Natural killer cell (primary cell): ENCODE results near the gene DOCK2. TPM values are rescaled to one million over a fixed set of nuclear protein-coding genes. Genes with fewer than 3 reads are reported as not detected.

Experiments used
- ATAC-seq, 3 donors: fragments of 150-1000 bp in 2 of 3; fragments of 200-7000 bp in 1 of 3; cut with Tn5 transposase; 1 replicate in 1 of 3; 2 replicates in 2 of 3; pipeline ENCODE4 v1.10.0; 2021; ENCODE audit warnings: mild to moderate bottlenecking in 2 of 3, moderate library complexity in 2 of 3
- DNase-seq, 2 donors: peaks; one replicate each; pipeline versions ENCODE4 v3.0.0 to v3.0.0-alpha.2; 2013 to 2021; ENCODE audit warnings: mixed read lengths in 1 of 2
- H3K27ac ChIP-seq: one replicate; pipeline ENCODE4 v1.5.1; 2013; ENCODE audit warnings: mild to moderate bottlenecking, low read length
- H3K27me3 ChIP-seq: one replicate; pipeline ENCODE4 v1.6.1; 2013; ENCODE audit warnings: low read length; ENCODE audit not compliant: control insufficient read depth, insufficient read depth
- H3K36me3 ChIP-seq: one replicate; pipeline ENCODE4 v1.6.1; 2013; ENCODE audit warnings: low read length; ENCODE audit not compliant: control insufficient read depth, insufficient read depth
- H3K4me1 ChIP-seq: one replicate; pipeline ENCODE4 v1.6.1; 2013; ENCODE audit warnings: low read length; ENCODE audit not compliant: control insufficient read depth, insufficient read depth
- H3K4me3 ChIP-seq: one replicate; pipeline ENCODE4 v1.5.1; 2013; ENCODE audit warnings: low read length
- H3K9me3 ChIP-seq: one replicate; pipeline ENCODE4 v1.6.1; 2013; ENCODE audit warnings: low read length; ENCODE audit not compliant: control insufficient read depth, insufficient read depth
- H3K27ac Mint-ChIP-seq, 2 donors: one replicate each; pipeline ENCODE4 v1.8.0; 2022; ENCODE audit warnings: mild to moderate bottlenecking in 2 of 2, mixed read lengths in 2 of 2, moderate library complexity in 1 of 2
- H3K27me3 Mint-ChIP-seq, 2 donors: one replicate each; pipeline ENCODE4 v1.8.0; 2022; ENCODE audit warnings: low read depth in 2 of 2, mixed read lengths in 2 of 2
- H3K36me3 Mint-ChIP-seq: one replicate; pipeline ENCODE4 v1.8.0; 2022; ENCODE audit warnings: mixed read lengths
- H3K4me1 Mint-ChIP-seq, 2 donors: one replicate each; pipeline ENCODE4 v1.8.0; 2022; ENCODE audit warnings: mixed read lengths in 2 of 2
- H3K4me3 Mint-ChIP-seq: one replicate; pipeline ENCODE4 v1.8.0; 2022; ENCODE audit warnings: mild to moderate bottlenecking, moderate library complexity, mixed read lengths
- H3K9me3 Mint-ChIP-seq, 2 donors: one replicate each; pipeline ENCODE4 v1.8.0; 2022; ENCODE audit warnings: mixed read lengths in 2 of 2
- WGBS: methylation state at CpG from one replicate; pipeline ENCODE4 v1.1.7; 2013; ENCODE audit warnings: missing lambda C conversion rate; ENCODE audit not compliant: insufficient coverage; 5-methylcytosine and 5-hydroxymethylcytosine counted together
- intact Hi-C: fragments of 100-400 bp; cut with micrococcal nuclease; formaldehyde crosslinking; loops from one replicate; pipeline ENCODE4 v1.14.2; 2022
- total RNA-seq, 4 donors: library from RNA; stranded (reverse); fragments of 120-200 nt in 1 of 4; gene quantifications; one replicate each; pipeline versions ENCODE4 v1.2.3 to v1.2.4, GENCODE V29; 2013 to 2022
- TF ChIP-seq, protein P1 (sequence below): fragments of 200-600 bp; IDR thresholded peaks from one replicate; pipeline ENCODE4 v1.8.0; 2022; ENCODE audit warnings: antibody characterized with exemption

Gene DOCK2
- total RNA-seq, 3 donors from 2014 or later (not counting 1 experiment from before 2014, with no cell fraction given), result 317 to 361 (median 320) TPM

DNA sequence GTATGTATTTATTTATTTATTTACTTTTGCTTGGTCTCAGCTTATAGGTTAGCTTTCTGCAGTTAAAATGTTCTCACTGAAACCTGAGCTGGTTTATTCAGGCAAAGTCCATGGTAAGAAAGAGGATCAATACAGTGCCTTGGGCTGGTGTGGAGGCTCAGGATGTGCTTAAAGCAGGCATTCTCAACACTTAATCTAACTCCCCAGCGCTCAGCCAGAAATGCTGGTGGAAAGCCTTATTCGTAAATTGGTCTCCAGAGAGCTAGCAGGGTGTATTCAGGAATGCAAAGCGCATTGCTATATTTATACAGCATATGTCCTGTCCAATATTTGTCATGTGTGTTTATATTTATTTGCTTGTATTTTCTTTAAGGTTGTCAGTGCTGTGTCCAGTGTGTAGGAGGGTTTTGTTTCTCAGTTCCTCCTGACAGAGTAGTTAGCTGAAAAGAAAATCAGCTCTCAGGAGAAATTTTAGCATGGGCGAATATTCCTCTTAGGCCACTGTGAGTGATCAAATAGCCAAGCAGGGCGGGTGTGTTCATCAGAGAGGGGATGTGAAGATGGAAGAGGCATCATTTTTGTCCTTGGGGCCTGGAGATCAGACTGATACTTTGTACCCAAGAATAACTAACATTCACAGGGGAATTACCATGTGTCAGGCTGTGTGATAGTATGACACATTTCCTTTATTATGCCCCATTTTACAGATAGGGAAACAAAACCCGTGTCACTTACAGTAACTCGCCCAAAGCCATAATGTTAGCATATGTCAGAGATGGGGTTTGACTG, 65.8 kb downstream of the DOCK2 start:
- 87% methylated on average over 7 of the region's 7 CpGs for WGBS
- H3K36me3 ChIP-seq, result peaks cover 94% of the 10 kb centered on the region
- no peaks in the 10 kb centered on the region for H3K9me3 Mint-ChIP-seq
- no peak overlapping the region for H3K4me3 ChIP-seq
- H3K4me1 Mint-ChIP-seq, result no peaks in the 10 kb centered on the region
- H3K27me3 Mint-ChIP-seq, result no peaks in the 10 kb centered on the region
- ATAC-seq (no peak), DNase-seq (no peak)
- no peak overlapping the region for H3K4me3 Mint-ChIP-seq
- H3K4me1 ChIP-seq, result no peaks in the 10 kb centered on the region
- H3K9me3 ChIP-seq, result no peaks in the 10 kb centered on the region
- TF ChIP-seq, protein P1, sequence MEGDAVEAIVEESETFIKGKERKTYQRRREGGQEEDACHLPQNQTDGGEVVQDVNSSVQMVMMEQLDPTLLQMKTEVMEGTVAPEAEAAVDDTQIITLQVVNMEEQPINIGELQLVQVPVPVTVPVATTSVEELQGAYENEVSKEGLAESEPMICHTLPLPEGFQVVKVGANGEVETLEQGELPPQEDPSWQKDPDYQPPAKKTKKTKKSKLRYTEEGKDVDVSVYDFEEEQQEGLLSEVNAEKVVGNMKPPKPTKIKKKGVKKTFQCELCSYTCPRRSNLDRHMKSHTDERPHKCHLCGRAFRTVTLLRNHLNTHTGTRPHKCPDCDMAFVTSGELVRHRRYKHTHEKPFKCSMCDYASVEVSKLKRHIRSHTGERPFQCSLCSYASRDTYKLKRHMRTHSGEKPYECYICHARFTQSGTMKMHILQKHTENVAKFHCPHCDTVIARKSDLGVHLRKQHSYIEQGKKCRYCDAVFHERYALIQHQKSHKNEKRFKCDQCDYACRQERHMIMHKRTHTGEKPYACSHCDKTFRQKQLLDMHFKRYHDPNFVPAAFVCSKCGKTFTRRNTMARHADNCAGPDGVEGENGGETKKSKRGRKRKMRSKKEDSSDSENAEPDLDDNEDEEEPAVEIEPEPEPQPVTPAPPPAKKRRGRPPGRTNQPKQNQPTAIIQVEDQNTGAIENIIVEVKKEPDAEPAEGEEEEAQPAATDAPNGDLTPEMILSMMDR, result no peak
- no peaks in the 10 kb centered on the region for H3K27me3 ChIP-seq
- peak overlapping the region; percentile 4 to 10 for H3K27ac Mint-ChIP-seq
- intact Hi-C loops, result no loop called here
- peak overlapping the region; percentile 37 for H3K27ac ChIP-seq
- H3K36me3 Mint-ChIP-seq, result peaks cover 37% of the 10 kb centered on the region

- peaks cover 31% of the 10 kb centered on the region for H3K36me3 Mint-ChIP-seq
- Histone ChIP-seq H3K27me3 (no peaks in the 10 kb centered on the region), H3K9me3 (no peaks in the 10 kb centered on the region), H3K4me3 (no peak overlapping the region), H3K36me3 (peaks cover 92% of the 10 kb centered on the region), H3K4me1 (no peaks in the 10 kb centered on the region), H3K27ac (peak overlapping the region; percentile 14)
- H3K9me3 Mint-ChIP-seq, result no peaks in the 10 kb centered on the region
- WGBS, result 72% methylated on average over 2 of the region's 2 CpGs
- H3K4me3 Mint-ChIP-seq, result no peak overlapping the region
- TF ChIP-seq, protein P1, result no peak
- intact Hi-C loops, result no loop called here
- peak overlapping the region; percentile 55 to 62 for H3K27ac Mint-ChIP-seq
- DNase-seq (no peak), ATAC-seq (no peak)
- no peaks in the 10 kb centered on the region for H3K4me1 Mint-ChIP-seq
- H3K27me3 Mint-ChIP-seq, result no peaks in the 10 kb centered on the region
Observed at GRCh38 chr5:169703813-169704212, 66.7 kb downstream of the DOCK2 start.

GRCh38 chr5:169705322-169705721, 68.2 kb downstream of the DOCK2 start:
- Mint-ChIP-seq H3K4me1 (no peaks in the 10 kb centered on the region), H3K27ac (no peak overlapping the region), H3K4me3 (no peak overlapping the region), H3K36me3 (peaks cover 31% of the 10 kb centered on the region), H3K9me3 (no peaks in the 10 kb centered on the region), H3K27me3 (no peaks in the 10 kb centered on the region)
- intact Hi-C loops, result no loop called here
- H3K4me3 ChIP-seq, result no peak overlapping the region
- H3K27me3 ChIP-seq, result no peaks in the 10 kb centered on the region
- WGBS, result 89% methylated on average over 2 of the region's 2 CpGs
- DNase-seq, result no peak
- ATAC-seq, result no peak
- H3K27ac ChIP-seq, result no peak overlapping the region
- no peaks in the 10 kb centered on the region for H3K4me1 ChIP-seq
- TF ChIP-seq, protein P1, result no peak
- peaks cover 90% of the 10 kb centered on the region for H3K36me3 ChIP-seq
- no peaks in the 10 kb centered on the region for H3K9me3 ChIP-seq

GRCh38 chr5:169706071-169706470, 69.0 kb downstream of the DOCK2 start:
- ATAC-seq (no peak), DNase-seq (no peak)
- Histone ChIP-seq H3K4me1 (no peaks in the 10 kb centered on the region), H3K9me3 (no peaks in the 10 kb centered on the region), H3K4me3 (no peak overlapping the region), H3K27me3 (no peaks in the 10 kb centered on the region), H3K27ac (no peak overlapping the region), H3K36me3 (peaks cover 91% of the 10 kb centered on the region)
- TF ChIP-seq, protein P1, result no peak
- Mint-ChIP-seq H3K4me3 (no peak overlapping the region), H3K36me3 (peaks cover 33% of the 10 kb centered on the region), H3K9me3 (no peaks in the 10 kb centered on the region), H3K4me1 (peaks cover 0 to 4% of the 10 kb centered on the region in 2 donors), H3K27me3 (no peaks in the 10 kb centered on the region), H3K27ac (no peak overlapping the region)
- intact Hi-C loops, result no loop called here
- WGBS, result no CpG with 5 or more reads among the region's 1 CpG
